PC-9 (cell line): ENCODE measurements around the gene NPEPL1.

Experiments used
- CTCF ChIP-seq: fragments of 200-600 bp; sonication (generic); conservative IDR thresholded peaks from 2 replicates; pipeline ENCODE4 v1.6.1; 2017; ENCODE audit warnings: mixed run types, antibody characterized with exemption, mild to moderate bottlenecking, moderate library complexity
- EZH2 ChIP-seq: fragments of 200-600 bp; sonication (generic); IDR thresholded peaks from 2 replicates; pipeline ENCODE4 v1.8.0; 2017; ENCODE audit warnings: antibody characterized with exemption, low read depth

DNA sequence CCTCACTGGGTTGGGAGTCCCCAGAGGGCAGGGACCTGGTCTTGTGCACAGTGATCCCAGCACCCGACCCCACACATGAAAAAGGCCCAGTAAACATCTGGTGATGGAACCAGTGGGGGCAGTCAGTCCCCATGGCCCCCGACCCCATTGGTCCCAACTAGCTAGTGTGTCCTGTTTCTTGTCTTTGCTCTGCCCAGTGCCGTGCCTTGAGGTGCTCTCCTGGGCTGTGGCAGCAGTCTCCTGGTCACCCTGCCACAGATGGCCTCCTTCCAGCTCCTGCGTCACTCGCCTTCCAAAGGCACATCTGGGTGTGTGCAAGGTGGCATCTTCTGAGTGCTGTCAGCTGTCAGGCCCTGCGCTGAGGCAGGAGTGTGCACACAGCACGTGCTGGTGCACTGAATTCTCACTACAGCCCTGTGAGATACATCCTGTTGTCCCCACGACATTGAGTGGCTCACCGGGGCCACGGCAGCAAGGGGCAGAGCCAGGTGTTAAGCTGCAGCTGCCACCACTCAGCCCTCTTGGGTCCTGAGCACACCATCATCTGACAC lies 3.9 kb downstream of the NPEPL1 start:
- TF ChIP-seq CTCF (no peak), EZH2 (no peak)
